SK-N-SH (cell line): Measurements from ENCODE around the gene FAM120C. TPM values are rescaled to one million over a fixed set of nuclear protein-coding genes. Genes with fewer than 3 reads are reported as not detected.

Source experiments
- CTCF ChIA-PET: fragments of 300-600, 350-600 bp; formaldehyde crosslinking; extraction: SDS; loops from one replicate; lab custom pipeline; 2021; lab: Yijun Ruan, JAX
- POLR2A ChIA-PET: fragments of 350-600 bp; sonication (Branson Sonifier 250); formaldehyde crosslinking; extraction: SDS; loops from one replicate; lab custom pipeline; 2020; ENCODE audit warnings: antibody characterized with exemption, inconsistent platforms; lab: Yijun Ruan, JAX
- DNase-seq: peaks from one replicate; pipeline ENCODE4 v3.0.0; 2012
- H2AFZ ChIP-seq: fragments of 200-600 bp; sonication (generic); 2 replicates; pipeline ENCODE4 v1.8.1; 2016; ENCODE audit warnings: antibody characterized with exemption, mild to moderate bottlenecking, low read depth
- H3F3A ChIP-seq: fragments of 200-600 bp; sonication (generic); replicated peaks from 2 replicates; pipeline ENCODE3; 2016; ENCODE audit warnings: antibody characterized with exemption, mild to moderate bottlenecking; ENCODE audit not compliant: insufficient read depth
- H3K27ac ChIP-seq, 2 experiments: fragments of 200-500 bp in 1 of 2; fragments of 200-600 bp in 1 of 2; sonication (Bioruptor generic) in 1 of 2; sonication (generic), shearing (Covaris generic) in 1 of 2; 2 replicates each; pipeline versions ENCODE4 v1.5.1 to v1.6.1; 2014 to 2016; ENCODE audit warnings: low read depth in 2 of 2, inconsistent platforms in 1 of 2, low read length in 1 of 2, mild to moderate bottlenecking in 1 of 2, mixed read lengths in 1 of 2
- H3K27me3 ChIP-seq: fragments of 200-600 bp; sonication (generic), shearing (Covaris generic); 2 replicates; pipeline ENCODE4 v1.6.1; 2016; ENCODE audit warnings: mixed run types; ENCODE audit not compliant: insufficient read depth
- H3K36me3 ChIP-seq, 2 experiments: fragments of 200-500 bp in 1 of 2; fragments of 200-600 bp in 1 of 2; sonication (Bioruptor generic) in 1 of 2; sonication (generic) in 1 of 2; replicated peaks in 1 of 2; 2 replicates each; pipeline versions ENCODE3 to v1.5.1; 2014 to 2016; ENCODE audit warnings: low read length in 1 of 2, mild to moderate bottlenecking in 1 of 2; ENCODE audit not compliant: insufficient read depth in 2 of 2, control insufficient read depth in 1 of 2
- H3K4me1 ChIP-seq, 2 experiments: fragments of 200-500 bp in 1 of 2; fragments of 200-600 bp in 1 of 2; sonication (Bioruptor generic) in 1 of 2; sonication (generic), shearing (Covaris generic) in 1 of 2; 2 replicates each; pipeline versions ENCODE4 v1.5.1 to v1.6.1; 2014 to 2016; ENCODE audit warnings: low read depth in 1 of 2, low read length in 1 of 2, mixed run types in 1 of 2; ENCODE audit not compliant: insufficient read depth in 2 of 2, control insufficient read depth in 1 of 2
- H3K4me2 ChIP-seq: fragments of 200-600 bp; sonication (generic), shearing (Covaris generic); 2 replicates; pipeline ENCODE4 v1.6.1; 2017; ENCODE audit warnings: mixed run types
- H3K4me3 ChIP-seq, 2 experiments: fragments of 200-500 bp in 1 of 2; fragments of 200-600 bp in 1 of 2; sonication (Bioruptor generic) in 1 of 2; sonication (generic), shearing (Covaris generic) in 1 of 2; 2 replicates each; pipeline versions ENCODE4 v1.5.1 to v1.8.1; 2014 to 2016; ENCODE audit warnings: low read depth in 2 of 2, inconsistent platforms in 1 of 2, low read length in 1 of 2, mild to moderate bottlenecking in 1 of 2, mixed read lengths in 1 of 2, moderate library complexity in 1 of 2
- H3K79me2 ChIP-seq: fragments of 200-600 bp; sonication (generic); 2 replicates; pipeline ENCODE4 v1.8.1; 2017; ENCODE audit warnings: mild to moderate bottlenecking; ENCODE audit not compliant: insufficient read depth
- H3K9ac ChIP-seq: fragments of 200-600 bp; sonication (generic); 2 replicates; pipeline ENCODE4 v1.6.1; 2017; ENCODE audit warnings: mixed run types
- H3K9me2 ChIP-seq: fragments of 200-600 bp; sonication (generic); 2 replicates; pipeline ENCODE4 v1.6.1; 2017; ENCODE audit warnings: mixed run types
- H3K9me3 ChIP-seq: fragments of 200-600 bp; sonication (generic); 2 replicates; pipeline ENCODE4 v1.6.1; 2017; ENCODE audit warnings: mixed run types, mild to moderate bottlenecking, moderate library complexity
- H4K20me1 ChIP-seq: fragments of 200-600 bp; sonication (generic); 2 replicates; pipeline ENCODE4 v1.6.1; 2017; ENCODE audit warnings: mild to moderate bottlenecking, mixed run types; ENCODE audit not compliant: insufficient read depth
- ELF1 ChIP-seq: IDR thresholded peaks from 2 replicates; pipeline ENCODE4 v1.4.0; 2012
- EP300 ChIP-seq, 2 experiments: IDR thresholded peaks; 2 replicates each; pipeline versions ENCODE4 v1.4.0 to v1.6.1; 2012; ENCODE audit warnings: borderline replicate concordance in 1 of 2, low read depth in 1 of 2, low read length in 1 of 2
- EZH2phosphoT487 ChIP-seq: fragments of 200-600 bp; sonication (generic); IDR thresholded peaks from 2 replicates; pipeline ENCODE4 v1.6.1; 2017; ENCODE audit warnings: low read depth, mixed run types, mild to moderate bottlenecking, antibody characterized with exemption, moderate library complexity, borderline replicate concordance
- FOXJ3 ChIP-seq: sonication (generic); formaldehyde crosslinking; IDR thresholded peaks from 2 replicates; pipeline ENCODE4 v1.5.1; 2020; ENCODE audit warnings: mild to moderate bottlenecking, missing genetic modification reagents
- GATA2 ChIP-seq: sonication (generic); formaldehyde crosslinking; IDR thresholded peaks from 2 replicates; pipeline ENCODE4 v1.5.0; 2020; ENCODE audit warnings: mild to moderate bottlenecking, missing genetic modification reagents
- MEF2A ChIP-seq: IDR thresholded peaks from 2 replicates; pipeline ENCODE4 v1.4.0; 2012; ENCODE audit warnings: low read depth, borderline replicate concordance
- MXI1 ChIP-seq: IDR thresholded peaks from 2 replicates; pipeline ENCODE4 v1.6.1; 2012; ENCODE audit warnings: mild to moderate bottlenecking, low read depth, low read length, improper control_type of control experiment
- RAD21 ChIP-seq: IDR thresholded peaks from 2 replicates; pipeline ENCODE4 v1.6.1; 2012; ENCODE audit warnings: mild to moderate bottlenecking, low read length
- RFX5 ChIP-seq: IDR thresholded peaks from 2 replicates; pipeline ENCODE4 v1.6.1; 2012; ENCODE audit warnings: mild to moderate bottlenecking, improper control_type of control experiment, low read length
- SIN3A ChIP-seq: IDR thresholded peaks from 2 replicates; pipeline ENCODE4 v1.6.1; 2012; ENCODE audit warnings: low read depth, mild to moderate bottlenecking, low read length, moderate library complexity, borderline replicate concordance
- SMC3 ChIP-seq: IDR thresholded peaks from 2 replicates; pipeline ENCODE4 v1.6.1; 2012; ENCODE audit warnings: low read depth, low read length, improper control_type of control experiment
- TAF1 ChIP-seq: IDR thresholded peaks from 2 replicates; pipeline ENCODE4 v1.6.1; 2012; ENCODE audit warnings: low read depth, mild to moderate bottlenecking, low read length, moderate library complexity, borderline replicate concordance
- TCF12 ChIP-seq: IDR thresholded peaks from 2 replicates; pipeline ENCODE4 v1.4.0; 2012
- TEAD4 ChIP-seq: IDR thresholded peaks from 2 replicates; pipeline ENCODE4 v1.4.0; 2012; ENCODE audit warnings: mild to moderate bottlenecking, borderline replicate concordance; ENCODE audit not compliant: insufficient read depth
- WGBS: methylation state at CpG from one replicate; pipeline ENCODE4 v1.1.6; 2017; ENCODE audit warnings: low lambda C conversion rate; 5-methylcytosine and 5-hydroxymethylcytosine counted together
- polyA plus RNA-seq, 3 experiments: library from polyadenylated mRNA; depleted of rRNA; stranded (reverse); fragments of >200 nt; gene quantifications; 2 replicates each; pipeline ENCODE4 v1.2.3, GENCODE V29; 2012
- TF ChIP-seq, protein P1 (sequence below): IDR thresholded peaks from 2 replicates; pipeline ENCODE4; 2012
- TF ChIP-seq, protein P2 (sequence below): IDR thresholded peaks from 2 replicates; pipeline ENCODE4 v1.6.1; 2012; ENCODE audit warnings: mild to moderate bottlenecking, low read depth, low read length, moderate library complexity

Gene FAM120C
- polyA plus RNA-seq, 1 of the 3 experiments (the other 2 are of a cell fraction) = 6.0 TPM

DNA sequence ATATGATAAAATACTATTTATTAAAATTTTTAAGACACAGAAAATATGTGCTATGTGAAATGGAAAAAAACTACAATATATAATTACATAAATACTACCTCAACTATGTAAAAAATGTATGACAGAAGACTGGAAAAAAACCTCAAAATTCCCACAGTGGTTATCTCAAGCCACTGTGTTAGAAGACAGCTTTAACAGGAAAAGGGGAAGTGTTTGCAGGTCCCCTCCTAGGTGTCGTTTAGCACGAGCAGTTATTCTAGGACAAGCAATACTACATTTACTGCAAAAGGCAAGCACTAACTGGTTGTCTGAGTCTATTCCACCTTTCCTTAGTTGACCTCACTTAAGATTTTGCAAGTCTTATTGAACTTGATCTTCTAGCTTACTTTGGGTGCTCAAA, 93.9 kb downstream of the FAM120C start:
- Histone ChIP-seq H3K27ac (no peak overlapping the region), H3K9ac (no peak overlapping the region), H3K4me3 (no peak overlapping the region), H3K36me3 (peaks cover 3 to 10% of the 10 kb centered on the region in 2 experiments), H4K20me1 (no peaks in the 10 kb centered on the region), H3K27me3 (no peaks in the 10 kb centered on the region; the same call in 1 of the 2 replicates), H3K9me3 (no peaks in the 10 kb centered on the region), H2AFZ (no peak overlapping the region), H3K79me2 (no peaks in the 10 kb centered on the region), H3K9me2 (no peaks in the 10 kb centered on the region), H3K4me1 (no peaks in the 10 kb centered on the region), H3F3A (no peaks in the 10 kb centered on the region), H3K4me2 (no peak overlapping the region)
- POLR2A ChIA-PET = no interaction called here
- WGBS = 51% methylated on average over 2 of the region's 2 CpGs
- no peak for DNase-seq
- TF ChIP-seq RAD21 (no peak), TEAD4 (no peak), TCF12 (no peak), ELF1 (no peak), RFX5 (no peak), GATA2 (CRISPR knock-in tag) (no peak), FOXJ3 (no peak), SIN3A (no peak), EZH2phosphoT487 (no peak), EP300 (IDR thresholded peaks at IDR 0.05; ENCODE audit: borderline replicate concordance in 1 of 2, low read depth in 1 of 2, low read length in 1 of 2) (no peak), MXI1 (no peak), TAF1 (no peak), SMC3 (no peak), MEF2A (no peak)
- TF ChIP-seq, protein P1, sequence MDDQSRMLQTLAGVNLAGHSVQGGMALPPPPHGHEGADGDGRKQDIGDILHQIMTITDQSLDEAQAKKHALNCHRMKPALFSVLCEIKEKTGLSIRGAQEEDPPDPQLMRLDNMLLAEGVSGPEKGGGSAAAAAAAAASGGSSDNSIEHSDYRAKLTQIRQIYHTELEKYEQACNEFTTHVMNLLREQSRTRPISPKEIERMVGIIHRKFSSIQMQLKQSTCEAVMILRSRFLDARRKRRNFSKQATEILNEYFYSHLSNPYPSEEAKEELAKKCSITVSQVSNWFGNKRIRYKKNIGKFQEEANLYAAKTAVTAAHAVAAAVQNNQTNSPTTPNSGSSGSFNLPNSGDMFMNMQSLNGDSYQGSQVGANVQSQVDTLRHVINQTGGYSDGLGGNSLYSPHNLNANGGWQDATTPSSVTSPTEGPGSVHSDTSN = no peak
- TF ChIP-seq, protein P2, sequence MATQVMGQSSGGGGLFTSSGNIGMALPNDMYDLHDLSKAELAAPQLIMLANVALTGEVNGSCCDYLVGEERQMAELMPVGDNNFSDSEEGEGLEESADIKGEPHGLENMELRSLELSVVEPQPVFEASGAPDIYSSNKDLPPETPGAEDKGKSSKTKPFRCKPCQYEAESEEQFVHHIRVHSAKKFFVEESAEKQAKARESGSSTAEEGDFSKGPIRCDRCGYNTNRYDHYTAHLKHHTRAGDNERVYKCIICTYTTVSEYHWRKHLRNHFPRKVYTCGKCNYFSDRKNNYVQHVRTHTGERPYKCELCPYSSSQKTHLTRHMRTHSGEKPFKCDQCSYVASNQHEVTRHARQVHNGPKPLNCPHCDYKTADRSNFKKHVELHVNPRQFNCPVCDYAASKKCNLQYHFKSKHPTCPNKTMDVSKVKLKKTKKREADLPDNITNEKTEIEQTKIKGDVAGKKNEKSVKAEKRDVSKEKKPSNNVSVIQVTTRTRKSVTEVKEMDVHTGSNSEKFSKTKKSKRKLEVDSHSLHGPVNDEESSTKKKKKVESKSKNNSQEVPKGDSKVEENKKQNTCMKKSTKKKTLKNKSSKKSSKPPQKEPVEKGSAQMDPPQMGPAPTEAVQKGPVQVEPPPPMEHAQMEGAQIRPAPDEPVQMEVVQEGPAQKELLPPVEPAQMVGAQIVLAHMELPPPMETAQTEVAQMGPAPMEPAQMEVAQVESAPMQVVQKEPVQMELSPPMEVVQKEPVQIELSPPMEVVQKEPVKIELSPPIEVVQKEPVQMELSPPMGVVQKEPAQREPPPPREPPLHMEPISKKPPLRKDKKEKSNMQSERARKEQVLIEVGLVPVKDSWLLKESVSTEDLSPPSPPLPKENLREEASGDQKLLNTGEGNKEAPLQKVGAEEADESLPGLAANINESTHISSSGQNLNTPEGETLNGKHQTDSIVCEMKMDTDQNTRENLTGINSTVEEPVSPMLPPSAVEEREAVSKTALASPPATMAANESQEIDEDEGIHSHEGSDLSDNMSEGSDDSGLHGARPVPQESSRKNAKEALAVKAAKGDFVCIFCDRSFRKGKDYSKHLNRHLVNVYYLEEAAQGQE = no peak
- CTCF ChIA-PET = no interaction called here
